ENCODE results near the gene NRXN3. TPM values are rescaled to one million over a fixed set of nuclear protein-coding genes. Genes with fewer than 3 reads are reported as not detected.

NRXN3 gene
- total RNA-seq, 2 experiments from 2014 or later: not detected

GRCh38 chr14:78921856-78922255 lies 751.7 kb downstream of the NRXN3 start:
- ChIA-PET POLR2A (no interaction called here), CTCF (no interaction called here)
- no peak overlapping the region for H3K27ac Mint-ChIP-seq

GRCh38 chr14:78927261-78927660 lies 757.1 kb downstream of the NRXN3 start:
- Mint-ChIP-seq H3K4me3 (no peak overlapping the region), H3K4me1 (no peaks in the 10 kb centered on the region), H3K27me3 (no peaks in the 10 kb centered on the region), H3K36me3 (ENCODE audit: low read depth) (no peaks in the 10 kb centered on the region), H3K9me3 (peaks cover 3% of the 10 kb centered on the region), H3K27ac (no peak overlapping the region)
- ChIA-PET CTCF (no interaction called here), POLR2A (no interaction called here)
- DNase-seq: no peak

More at GRCh38 chr14:78921856-78922255, 751.7 kb downstream of the NRXN3 start:
- DNase-seq: no peak
- Mint-ChIP-seq H3K4me3 (no peak overlapping the region), H3K4me1 (no peaks in the 10 kb centered on the region), H3K27me3 (no peaks in the 10 kb centered on the region), H3K9me3 (no peaks in the 10 kb centered on the region), H3K36me3 (ENCODE audit: low read depth) (no peaks in the 10 kb centered on the region)

- DNase-seq: no peak
- H3K27ac Mint-ChIP-seq: no peak overlapping the region
- H3K36me3 Mint-ChIP-seq (ENCODE audit: low read depth): no peaks in the 10 kb centered on the region
- no peaks in the 10 kb centered on the region for H3K27me3 Mint-ChIP-seq
- ChIA-PET POLR2A (no interaction called here), CTCF (interaction anchor here (0.8 to 1.4 kb wide), 4 partner anchors 8 to 27 kb away, joined by 3 to 4 read pairs (median 3); no protein-coding TSS in a partner anchor)
- no peak overlapping the region for H3K4me3 Mint-ChIP-seq
- H3K9me3 Mint-ChIP-seq: peaks cover 3% of the 10 kb centered on the region
- no peaks in the 10 kb centered on the region for H3K4me1 Mint-ChIP-seq
These were observed 763.0 kb downstream of the NRXN3 start for GRCh38 chr14:78933166-78933565.

GRCh38 chr14:78933948-78934524 lies 763.9 kb downstream of the NRXN3 start:
- H3K4me3 Mint-ChIP-seq: no peak overlapping the region
- H3K9me3 Mint-ChIP-seq: peaks cover 3% of the 10 kb centered on the region
- H3K4me1 Mint-ChIP-seq: no peaks in the 10 kb centered on the region
- H3K27ac Mint-ChIP-seq: no peak overlapping the region
- H3K36me3 Mint-ChIP-seq (ENCODE audit: low read depth): no peaks in the 10 kb centered on the region
- no peak for DNase-seq
- H3K27me3 Mint-ChIP-seq: no peaks in the 10 kb centered on the region
- ChIA-PET POLR2A (no interaction called here), CTCF (interaction anchor here (0.7 to 1.4 kb wide), 13 partner anchors 9 to 1653 kb away, joined by 3 to 8 read pairs (median 3); no protein-coding TSS in a partner anchor)

GRCh38 chr14:78946949-78947348 lies 776.8 kb downstream of the NRXN3 start:
- CTCF ChIA-PET: interaction anchor here (2.7 kb wide), 1 partner anchor 13 kb away, joined by 10 read pairs; no protein-coding TSS in a partner anchor

GRCh38 chr14:78947681-78948080 lies 777.5 kb downstream of the NRXN3 start:
- no peaks in the 10 kb centered on the region for H3K9me3 Mint-ChIP-seq
- H3K27ac Mint-ChIP-seq: no peak overlapping the region
- POLR2A ChIA-PET: no interaction called here
- no peaks in the 10 kb centered on the region for H3K27me3 Mint-ChIP-seq
- no peaks in the 10 kb centered on the region for H3K36me3 Mint-ChIP-seq (ENCODE audit: low read depth)
- no peaks in the 10 kb centered on the region for H3K4me1 Mint-ChIP-seq
- DNase-seq: no peak
- no peak overlapping the region for H3K4me3 Mint-ChIP-seq
- CTCF ChIA-PET: interaction anchor here (0.7 to 2.7 kb wide), 2 partner anchors 12 to 369 kb away, joined by 3 to 10 read pairs; no protein-coding TSS in a partner anchor

More at GRCh38 chr14:78946949-78947348, 776.8 kb downstream of the NRXN3 start:
- Mint-ChIP-seq H3K27me3 (no peaks in the 10 kb centered on the region), H3K4me1 (no peaks in the 10 kb centered on the region), H3K9me3 (no peaks in the 10 kb centered on the region), H3K36me3 (ENCODE audit: low read depth) (no peaks in the 10 kb centered on the region), H3K27ac (no peak overlapping the region), H3K4me3 (no peak overlapping the region)
- POLR2A ChIA-PET: no interaction called here
- DNase-seq: no peak

- POLR2A ChIA-PET: no interaction called here
These were observed 780.5 kb downstream of the NRXN3 start for GRCh38 chr14:78950649-78951048.

GRCh38 chr14:78951602-78952001 lies 781.4 kb downstream of the NRXN3 start:
- no peaks in the 10 kb centered on the region for H3K27me3 Mint-ChIP-seq
- H3K27ac Mint-ChIP-seq: no peak overlapping the region
- no peaks in the 10 kb centered on the region for H3K36me3 Mint-ChIP-seq (ENCODE audit: low read depth)
- POLR2A ChIA-PET: no interaction called here
- DNase-seq: no peak
- no peaks in the 10 kb centered on the region for H3K4me1 Mint-ChIP-seq
- CTCF ChIA-PET: no interaction called here
- H3K4me3 Mint-ChIP-seq: no peak overlapping the region
- no peaks in the 10 kb centered on the region for H3K9me3 Mint-ChIP-seq

More at GRCh38 chr14:78950649-78951048, 780.5 kb downstream of the NRXN3 start:
- Mint-ChIP-seq H3K9me3 (no peaks in the 10 kb centered on the region), H3K27ac (no peak overlapping the region), H3K4me1 (no peaks in the 10 kb centered on the region), H3K36me3 (ENCODE audit: low read depth) (no peaks in the 10 kb centered on the region), H3K4me3 (no peak overlapping the region), H3K27me3 (no peaks in the 10 kb centered on the region)
- DNase-seq: no peak
- CTCF ChIA-PET: interaction anchor here (1.1 kb wide), 1 partner anchor 17 kb away, joined by 3 read pairs; no protein-coding TSS in a partner anchor

- Mint-ChIP-seq H3K4me1 (no peaks in the 10 kb centered on the region), H3K4me3 (no peak overlapping the region), H3K27ac (no peak overlapping the region), H3K27me3 (no peaks in the 10 kb centered on the region), H3K9me3 (no peaks in the 10 kb centered on the region), H3K36me3 (ENCODE audit: low read depth) (no peaks in the 10 kb centered on the region)
- CTCF ChIA-PET: interaction anchor here (1.0 to 2.6 kb wide), 5 partner anchors 10 to 26 kb away, joined by 3 to 12 read pairs (median 6); no protein-coding TSS in a partner anchor
- POLR2A ChIA-PET: no interaction called here
- peak; percentile 43 for DNase-seq
These were observed 789.6 kb downstream of the NRXN3 start for GRCh38 chr14:78959674-78960264.

- Mint-ChIP-seq H3K9me3 (no peaks in the 10 kb centered on the region), H3K36me3 (ENCODE audit: low read depth) (no peaks in the 10 kb centered on the region), H3K27me3 (no peaks in the 10 kb centered on the region), H3K4me1 (no peaks in the 10 kb centered on the region), H3K4me3 (no peak overlapping the region), H3K27ac (no peak overlapping the region)
- POLR2A ChIA-PET: no interaction called here
- CTCF ChIA-PET: interaction anchor here (0.7 to 1.0 kb wide), 2 partner anchors 8 to 13 kb away, joined by 3 to 4 read pairs; no protein-coding TSS in a partner anchor
- no peak for DNase-seq
These were observed 797.1 kb downstream of the NRXN3 start for GRCh38 chr14:78967111-78967809.

GRCh38 chr14:78968265-78968664 lies 798.1 kb downstream of the NRXN3 start:
- no peaks in the 10 kb centered on the region for H3K9me3 Mint-ChIP-seq
- ChIA-PET CTCF (interaction anchor here (2.9 kb wide), 1 partner anchor 8 kb away, joined by 12 read pairs; no protein-coding TSS in a partner anchor), POLR2A (no interaction called here)
- no peak for DNase-seq
- no peak overlapping the region for H3K4me3 Mint-ChIP-seq
- H3K4me1 Mint-ChIP-seq: no peaks in the 10 kb centered on the region
- no peaks in the 10 kb centered on the region for H3K27me3 Mint-ChIP-seq
- H3K27ac Mint-ChIP-seq: no peak overlapping the region
- no peaks in the 10 kb centered on the region for H3K36me3 Mint-ChIP-seq (ENCODE audit: low read depth)

- Mint-ChIP-seq H3K4me3 (no peak overlapping the region), H3K4me1 (no peaks in the 10 kb centered on the region), H3K9me3 (no peaks in the 10 kb centered on the region), H3K27ac (no peak overlapping the region), H3K36me3 (ENCODE audit: low read depth) (no peaks in the 10 kb centered on the region), H3K27me3 (no peaks in the 10 kb centered on the region)
- ChIA-PET POLR2A (no interaction called here), CTCF (interaction anchor here (1.6 to 2.9 kb wide), 2 partner anchors 8 to 11 kb away, joined by 3 to 12 read pairs; no protein-coding TSS in a partner anchor)
- no peak for DNase-seq
These were observed 800.5 kb downstream of the NRXN3 start for GRCh38 chr14:78970677-78971076.

- DNase-seq: no peak
- Mint-ChIP-seq H3K27ac (no peak overlapping the region), H3K4me1 (no peaks in the 10 kb centered on the region), H3K36me3 (ENCODE audit: low read depth) (no peaks in the 10 kb centered on the region), H3K4me3 (no peak overlapping the region), H3K27me3 (no peaks in the 10 kb centered on the region), H3K9me3 (no peaks in the 10 kb centered on the region)
- ChIA-PET CTCF (interaction anchor here (1.0 to 1.1 kb wide), 2 partner anchors 11 to 12 kb away, joined by 3 to 6 read pairs; no protein-coding TSS in a partner anchor), POLR2A (no interaction called here)
These were observed 802.3 kb downstream of the NRXN3 start for GRCh38 chr14:78972440-78972839.
